CD4-positive, alpha-beta T cell (primary cell): Measurements from ENCODE around the gene ADGRV1. TPM values are rescaled to one million over a fixed set of nuclear protein-coding genes. Genes with fewer than 3 reads are reported as not detected.

ENCODE experiments used
- ATAC-seq: fragments of 200-7000 bp; cut with Tn5 transposase; one replicate; pipeline ENCODE4 v1.10.0; 2022; ENCODE audit warnings: mild to moderate bottlenecking; ENCODE audit not compliant: poor library complexity
- CTCF ChIA-PET: fragments of 350-600 bp; sonication (Branson Sonifier 250); formaldehyde crosslinking; loops from one replicate; lab custom pipeline; 2021; ENCODE audit warnings: antibody characterized with exemption, inconsistent platforms; lab: Charles Lee
- POLR2A ChIA-PET: fragments of 350-600 bp; sonication (Branson Sonifier 250); formaldehyde crosslinking; loops from one replicate; lab custom pipeline; 2021; ENCODE audit warnings: antibody characterized with exemption, inconsistent platforms; lab: Charles Lee
- DNase-seq, 14 experiments: peaks; one replicate each; pipeline ENCODE4 v3.0.0-alpha.2; 2013 to 2020; ENCODE audit warnings: mixed read lengths in 2 of 14
- H3K27ac ChIP-seq, 2 donors: one replicate each; pipeline versions ENCODE4 v1.5.1 to v1.7.0; 2013; ENCODE audit warnings: low read length in 2 of 2, low read depth in 1 of 2, mild to moderate bottlenecking in 1 of 2
- H3K27me3 ChIP-seq, 2 experiments: 1 replicate in 1 of 2; 2 replicates in 1 of 2; pipeline versions ENCODE4 v1.6.1 to v1.7.0; 2013; ENCODE audit warnings: low read length in 2 of 2, control low read depth in 1 of 2, mild to moderate bottlenecking in 1 of 2, moderate library complexity in 1 of 2; ENCODE audit not compliant: insufficient read depth in 2 of 2, control insufficient read depth in 1 of 2
- H3K36me3 ChIP-seq: one replicate; pipeline ENCODE4 v1.6.1; 2013; ENCODE audit warnings: low read length, control low read depth; ENCODE audit not compliant: insufficient read depth
- H3K4me1 ChIP-seq: one replicate; pipeline ENCODE4 v1.6.1; 2013; ENCODE audit warnings: low read length, control low read depth; ENCODE audit not compliant: insufficient read depth
- H3K4me3 ChIP-seq: one replicate; pipeline ENCODE4 v1.5.1; 2013; ENCODE audit warnings: mild to moderate bottlenecking, low read length, moderate library complexity
- H3K9me3 ChIP-seq, 2 experiments: 1 replicate in 1 of 2; 2 replicates in 1 of 2; pipeline versions ENCODE4 v1.6.1 to v1.7.0; 2013; ENCODE audit warnings: low read length in 2 of 2, mild to moderate bottlenecking in 2 of 2, control low read depth in 1 of 2, moderate library complexity in 1 of 2; ENCODE audit not compliant: control insufficient read depth in 1 of 2, insufficient read depth in 1 of 2
- H3K27ac Mint-ChIP-seq: one replicate; pipeline ENCODE4 v1.8.0; 2020; ENCODE audit warnings: mixed read lengths
- H3K27me3 Mint-ChIP-seq: one replicate; pipeline ENCODE4 v1.8.0; 2021; ENCODE audit warnings: mixed read lengths
- H3K36me3 Mint-ChIP-seq: one replicate; pipeline ENCODE4 v1.8.0; 2021; ENCODE audit warnings: low read depth, mixed read lengths
- H3K4me1 Mint-ChIP-seq: one replicate; pipeline ENCODE4 v1.8.0; 2021; ENCODE audit warnings: low read depth, mixed read lengths
- H3K4me3 Mint-ChIP-seq: one replicate; pipeline ENCODE4 v1.8.0; 2020; ENCODE audit warnings: mild to moderate bottlenecking, mixed read lengths
- H3K9me3 Mint-ChIP-seq: one replicate; pipeline ENCODE4 v1.8.0; 2020; ENCODE audit warnings: mixed read lengths
- CTCF ChIP-seq: fragments of 200-600 bp; IDR thresholded peaks from one replicate; pipeline ENCODE4 v1.8.0; 2022; ENCODE audit warnings: antibody characterized with exemption, mild to moderate bottlenecking
- intact Hi-C, 2 experiments: fragments of 100-400 bp; cut with DNase I in 1 of 2; cut with micrococcal nuclease in 1 of 2; formaldehyde crosslinking; loops; one replicate each; pipeline versions ENCODE4 v1.15.1 to v1.9.0; 2023 to 2025; cut with DNase I, micrococcal nuclease
- total RNA-seq, 174 experiments: library from RNA in 2 of 174; stranded (reverse) in 2 of 174; gene quantifications; one replicate each; pipeline ENCODE4 v1.2.3 and lab custom pipeline; 2021 to 2026

The ADGRV1 gene
- total RNA-seq, 2 experiments from 2014 or later: 0.81 to 1.2 TPM

GRCh38 chr5:90554358-90555006 is 4.1 kb upstream of the ADGRV1 start:
- Mint-ChIP-seq H3K4me3 (no peak overlapping the region), H3K4me1 (peaks cover 11% of the 10 kb centered on the region), H3K27ac (no peak overlapping the region), H3K27me3 (peaks cover 84% of the 10 kb centered on the region), H3K36me3 (no peaks in the 10 kb centered on the region), H3K9me3 (no peaks in the 10 kb centered on the region)
- Histone ChIP-seq H3K27ac (no peak overlapping the region), H3K4me1 (peaks cover 10% of the 10 kb centered on the region), H3K9me3 (peaks cover 0 to 5% of the 10 kb centered on the region in 2 experiments), H3K36me3 (no peaks in the 10 kb centered on the region), H3K4me3 (no peak overlapping the region), H3K27me3 (peaks cover 20 to 45% of the 10 kb centered on the region in 2 experiments)
- ATAC-seq (no peak), DNase-seq (no peak)
- POLR2A ChIA-PET: no interaction called here
- intact Hi-C loops: no loop called here
- CTCF ChIA-PET: no interaction called here
- TF ChIP-seq CTCF: no peak

- Mint-ChIP-seq H3K4me1 (peaks cover 11% of the 10 kb centered on the region), H3K36me3 (no peaks in the 10 kb centered on the region), H3K9me3 (no peaks in the 10 kb centered on the region), H3K4me3 (no peak overlapping the region), H3K27ac (no peak overlapping the region), H3K27me3 (peaks cover 87% of the 10 kb centered on the region)
- CTCF ChIA-PET: interaction anchor here (0.7 kb wide), 1 partner anchor 9 kb away, joined by 3 read pairs; no protein-coding TSS in a partner anchor
- POLR2A ChIA-PET: interaction anchor here (1.1 kb wide), 1 partner anchor 104 kb away, joined by 4 read pairs; no protein-coding TSS in a partner anchor
- ATAC-seq (no peak), DNase-seq (no peak)
- TF ChIP-seq CTCF: no peak
- Histone ChIP-seq H3K27ac (no peak overlapping the region), H3K36me3 (no peaks in the 10 kb centered on the region), H3K4me3 (no peak overlapping the region), H3K27me3 (peaks cover 20 to 51% of the 10 kb centered on the region in 2 experiments), H3K4me1 (peaks cover 10% of the 10 kb centered on the region), H3K9me3 (peaks cover 0 to 5% of the 10 kb centered on the region in 2 experiments)
- intact Hi-C loops: no loop called here
These were observed 2.9 kb upstream of the ADGRV1 start for GRCh38 chr5:90555666-90556065.

- H3K27me3 Mint-ChIP-seq: peaks cover 91% of the 10 kb centered on the region
These were observed 1.2 kb upstream of the ADGRV1 start for GRCh38 chr5:90557391-90557790.

More at GRCh38 chr5:90557391-90557790, 1.2 kb upstream of the ADGRV1 start:
- TF ChIP-seq CTCF: no peak
- DNase-seq (no peak), ATAC-seq (no peak)
- Mint-ChIP-seq H3K36me3 (no peaks in the 10 kb centered on the region), H3K4me3 (no peak overlapping the region), H3K4me1 (peaks cover 11% of the 10 kb centered on the region), H3K27ac (no peak overlapping the region), H3K9me3 (no peaks in the 10 kb centered on the region)
- no peak overlapping the region for H3K4me3 ChIP-seq
- ChIA-PET CTCF (interaction anchor here (0.9 kb wide), 1 partner anchor 14 kb away, joined by 3 read pairs; no protein-coding TSS in a partner anchor), POLR2A (interaction anchor here (0.6 kb wide), 1 partner anchor 83 kb away, joined by 3 read pairs; the partner anchor contains the start of genes MBLAC2 and POLR3G)
- H3K27me3 ChIP-seq: peaks cover 20 to 63% of the 10 kb centered on the region in 2 experiments
- peaks cover 0 to 5% of the 10 kb centered on the region in 2 experiments for H3K9me3 ChIP-seq
- peaks cover 10% of the 10 kb centered on the region for H3K4me1 ChIP-seq
- H3K27ac ChIP-seq: no peak overlapping the region
- intact Hi-C loops: no loop called here
- no peaks in the 10 kb centered on the region for H3K36me3 ChIP-seq
